B cell (primary cell): Measurements from ENCODE around the gene CR2. TPM values are rescaled to one million over a fixed set of nuclear protein-coding genes. Genes with fewer than 3 reads are reported as not detected.

Source experiments
- ATAC-seq: fragments of 200-7000 bp; cut with Tn5 transposase; one replicate; pipeline ENCODE4 v1.10.0; 2021; ENCODE audit warnings: low read depth, mild to moderate bottlenecking, moderate number of reproducible peaks, moderate library complexity
- CTCF ChIA-PET: fragments of 350-600 bp; sonication (Branson Sonifier 250); formaldehyde crosslinking; loops from one replicate; lab custom pipeline; 2021; ENCODE audit warnings: antibody characterized with exemption, inconsistent platforms; lab: Charles Lee
- POLR2A ChIA-PET: fragments of 350-600 bp; sonication (Branson Sonifier 250); formaldehyde crosslinking; loops from one replicate; lab custom pipeline; 2021; ENCODE audit warnings: antibody characterized with exemption; lab: Charles Lee
- DNase-seq: peaks from one replicate; pipeline ENCODE4 v3.0.0; 2013
- H2AFZ ChIP-seq: 2 replicates; pipeline ENCODE4 v1.6.1; 2012; ENCODE audit warnings: mild to moderate bottlenecking, low read depth, low read length; ENCODE audit not compliant: insufficient read depth, poor library complexity, severe bottlenecking
- H3K27ac ChIP-seq, 2 donors: 1 replicate in 1 of 2; 2 replicates in 1 of 2; pipeline ENCODE4 v1.5.1; 2012 to 2013; ENCODE audit warnings: low read length in 2 of 2, mild to moderate bottlenecking in 2 of 2, moderate library complexity in 1 of 2
- H3K27me3 ChIP-seq, 4 experiments: fragments of 200-600 bp in 1 of 4; sonication (generic) in 1 of 4; replicated peaks in 1 of 4; 1 replicate in 2 of 4; 2 replicates in 2 of 4; pipeline versions ENCODE4 v1.6.1 to v1.7.0; 2013 to 2016; ENCODE audit warnings: low read length in 3 of 4, mild to moderate bottlenecking in 2 of 4, mixed read lengths in 1 of 4, moderate library complexity in 1 of 4; ENCODE audit not compliant: insufficient read depth in 4 of 4, control insufficient read depth in 3 of 4; ENCODE audit errors: control extremely low read depth in 1 of 4
- H3K36me3 ChIP-seq, 2 experiments: replicated peaks in 1 of 2; 1 replicate in 1 of 2; 2 replicates in 1 of 2; pipeline versions ENCODE4 v1.6.1 to v1.7.1; 2013; ENCODE audit warnings: low read length in 1 of 2; ENCODE audit not compliant: insufficient read depth in 2 of 2, control insufficient read depth in 1 of 2; ENCODE audit errors: control extremely low read depth in 1 of 2, extremely low read depth in 1 of 2
- H3K4me1 ChIP-seq, 2 donors: fragments of 200-600 bp in 1 of 2; sonication (generic) in 1 of 2; 1 replicate in 1 of 2; 2 replicates in 1 of 2; pipeline versions ENCODE4 v1.5.1 to v1.6.1; 2013 to 2017; ENCODE audit warnings: low read length in 2 of 2; ENCODE audit not compliant: control insufficient read depth in 2 of 2, insufficient read depth in 2 of 2
- H3K4me2 ChIP-seq: replicated peaks from 2 replicates; pipeline ENCODE3; 2012; ENCODE audit warnings: mild to moderate bottlenecking, low read depth, low read length; ENCODE audit not compliant: poor library complexity, severe bottlenecking
- H3K4me3 ChIP-seq, 5 experiments: fragments of 200-600 bp in 1 of 5; sonication (generic) in 1 of 5; 1 replicate in 3 of 5; 2 replicates in 2 of 5; pipeline versions ENCODE4 v1.5.1 to v1.7.0; 2011 to 2016; ENCODE audit warnings: low read length in 4 of 5, mild to moderate bottlenecking in 4 of 5, low read depth in 2 of 5, control low read depth in 1 of 5, moderate library complexity in 1 of 5; ENCODE audit not compliant: insufficient read depth in 1 of 5; ENCODE audit errors: control extremely low read depth in 1 of 5, extremely low read depth in 1 of 5
- H3K79me2 ChIP-seq: fragments of 200-600 bp; sonication (generic); one replicate; pipeline ENCODE4 v1.6.0; 2016; ENCODE audit warnings: low read length; ENCODE audit not compliant: control insufficient read depth, insufficient read depth
- H3K9ac ChIP-seq: fragments of 200-600 bp; sonication (generic); 2 replicates; pipeline ENCODE4 v1.6.1; 2017; ENCODE audit warnings: mild to moderate bottlenecking, low read length, moderate library complexity
- H3K9me3 ChIP-seq, 3 donors: one replicate each; pipeline versions ENCODE4 v1.6.1 to v1.7.1; 2013; ENCODE audit warnings: low read length in 2 of 3; ENCODE audit not compliant: control insufficient read depth in 2 of 3, insufficient read depth in 1 of 3; ENCODE audit errors: control extremely low read depth in 1 of 3
- H4K20me1 ChIP-seq: 2 replicates; pipeline ENCODE4 v1.6.0; 2012; ENCODE audit warnings: mild to moderate bottlenecking, low read length; ENCODE audit not compliant: insufficient read depth, control insufficient read depth, poor library complexity, severe bottlenecking
- H3K27ac Mint-ChIP-seq: one replicate; pipeline ENCODE4 v1.8.0; 2021; ENCODE audit warnings: mixed read lengths
- H3K27me3 Mint-ChIP-seq: one replicate; pipeline ENCODE4 v1.8.0; 2021; ENCODE audit warnings: mixed read lengths
- H3K4me1 Mint-ChIP-seq: one replicate; pipeline ENCODE4 v1.8.0; 2021; ENCODE audit warnings: mixed read lengths
- H3K4me3 Mint-ChIP-seq: one replicate; pipeline ENCODE4 v1.8.0; 2021; ENCODE audit warnings: mixed read lengths
- H3K9me3 Mint-ChIP-seq: one replicate; pipeline ENCODE4 v1.8.0; 2022; ENCODE audit warnings: mixed read lengths; ENCODE audit not compliant: insufficient read depth
- EZH2 ChIP-seq: IDR thresholded peaks from 2 replicates; pipeline ENCODE4 v1.6.1; 2012; ENCODE audit warnings: borderline replicate concordance, low read depth, mild to moderate bottlenecking, moderate library complexity, low read length; ENCODE audit not compliant: insufficient read depth, poor library complexity, severe bottlenecking
- WGBS: methylation state at CpG from one replicate; pipeline ENCODE4 v1.1.5; 2013; ENCODE audit warnings: missing lambda C conversion rate; ENCODE audit not compliant: insufficient coverage; 5-methylcytosine and 5-hydroxymethylcytosine counted together
- intact Hi-C: fragments of 100-400 bp; cut with micrococcal nuclease; formaldehyde crosslinking; loops from one replicate; pipeline ENCODE4 v1.10.0; 2022
- polyA plus RNA-seq: library from polyadenylated mRNA; depleted of rRNA; stranded (reverse); fragments of >200 nt; gene quantifications from 2 replicates; pipeline ENCODE4 v1.2.3, GENCODE V29; 2012
- total RNA-seq, 2 donors: library from RNA; stranded (reverse); fragments of 120-200 nt in 1 of 2; gene quantifications; 1 replicate in 1 of 2; 2 replicates in 1 of 2; pipeline versions ENCODE4 v1.2.3 to v1.2.4, GENCODE V29; 2013 to 2022
- TF ChIP-seq, protein P1 (sequence below): fragments of 200-600 bp; IDR thresholded peaks from one replicate; pipeline ENCODE4 v1.8.0; 2022; ENCODE audit warnings: antibody characterized with exemption, mild to moderate bottlenecking

Gene CR2
- total and polyA plus RNA-seq, 2 donors (not counting 1 experiment from before 2014, with no cell fraction given) = 26.0 to 30.5 TPM

- Histone ChIP-seq H3K4me1 (peaks cover 25 to 29% of the 10 kb centered on the region in 2 donors), H3K79me2 (peaks cover 76% of the 10 kb centered on the region), H3K9me3 (no peaks in the 10 kb centered on the region), H3K9ac (no peak overlapping the region), H3K36me3 (peaks cover 0 to 8% of the 10 kb centered on the region in 2 experiments), H3K4me3 (no peak overlapping the region), H4K20me1 (peaks cover 11% of the 10 kb centered on the region), H3K27me3 (no peaks in the 10 kb centered on the region), H3K27ac (no peak overlapping the region), H2AFZ (no peak overlapping the region), H3K4me2 (no peak overlapping the region)
- Mint-ChIP-seq H3K9me3 (no peaks in the 10 kb centered on the region), H3K27me3 (no peaks in the 10 kb centered on the region), H3K4me3 (no peak overlapping the region), H3K4me1 (peaks cover 41% of the 10 kb centered on the region), H3K27ac (no peak overlapping the region)
- CTCF ChIA-PET = interaction anchor here (0.7 to 6.7 kb wide), 40 partner anchors 11 to 775 kb away, joined by 3 to 209 read pairs (median 5); partner anchors contain the start of genes C4BPA, C4BPB, CD55 and CR2
- POLR2A ChIA-PET = interaction anchor here (1.4 kb wide), 1 partner anchor 46 kb away, joined by 5 read pairs; the partner anchor contains the start of gene CR2
- ATAC-seq (no peak), DNase-seq (no peak)
- TF ChIP-seq EZH2 = no peak
- WGBS = no CpG with 5 or more reads among the region's 3 CpGs
- intact Hi-C loops = no loop called here
These were observed 46.2 kb downstream of the CR2 start for GRCh38 chr1:207500306-207500705.

- Histone ChIP-seq H3K4me2 (no peak overlapping the region), H4K20me1 (peaks cover 11% of the 10 kb centered on the region), H3K4me3 (no peak overlapping the region), H3K27ac (no peak overlapping the region), H3K79me2 (peaks cover 73% of the 10 kb centered on the region), H3K27me3 (no peaks in the 10 kb centered on the region), H3K36me3 (peaks cover 0 to 9% of the 10 kb centered on the region in 2 experiments), H3K9ac (no peak overlapping the region), H3K9me3 (no peaks in the 10 kb centered on the region), H2AFZ (no peak overlapping the region), H3K4me1 (peaks cover 20 to 24% of the 10 kb centered on the region in 2 donors)
- intact Hi-C loops = no loop called here
- WGBS = 100% methylated on average over 2 of the region's 5 CpGs
- no peaks in the 10 kb centered on the region for H3K9me3 Mint-ChIP-seq
- H3K4me1 Mint-ChIP-seq = peaks cover 33% of the 10 kb centered on the region
- TF ChIP-seq, protein P1, sequence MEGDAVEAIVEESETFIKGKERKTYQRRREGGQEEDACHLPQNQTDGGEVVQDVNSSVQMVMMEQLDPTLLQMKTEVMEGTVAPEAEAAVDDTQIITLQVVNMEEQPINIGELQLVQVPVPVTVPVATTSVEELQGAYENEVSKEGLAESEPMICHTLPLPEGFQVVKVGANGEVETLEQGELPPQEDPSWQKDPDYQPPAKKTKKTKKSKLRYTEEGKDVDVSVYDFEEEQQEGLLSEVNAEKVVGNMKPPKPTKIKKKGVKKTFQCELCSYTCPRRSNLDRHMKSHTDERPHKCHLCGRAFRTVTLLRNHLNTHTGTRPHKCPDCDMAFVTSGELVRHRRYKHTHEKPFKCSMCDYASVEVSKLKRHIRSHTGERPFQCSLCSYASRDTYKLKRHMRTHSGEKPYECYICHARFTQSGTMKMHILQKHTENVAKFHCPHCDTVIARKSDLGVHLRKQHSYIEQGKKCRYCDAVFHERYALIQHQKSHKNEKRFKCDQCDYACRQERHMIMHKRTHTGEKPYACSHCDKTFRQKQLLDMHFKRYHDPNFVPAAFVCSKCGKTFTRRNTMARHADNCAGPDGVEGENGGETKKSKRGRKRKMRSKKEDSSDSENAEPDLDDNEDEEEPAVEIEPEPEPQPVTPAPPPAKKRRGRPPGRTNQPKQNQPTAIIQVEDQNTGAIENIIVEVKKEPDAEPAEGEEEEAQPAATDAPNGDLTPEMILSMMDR = no peak
- TF ChIP-seq EZH2 = no peak
- no peak overlapping the region for H3K27ac Mint-ChIP-seq
- no peaks in the 10 kb centered on the region for H3K27me3 Mint-ChIP-seq
- ChIA-PET POLR2A (no interaction called here), CTCF (interaction anchor here (0.7 to 6.7 kb wide), 9 partner anchors 41 to 417 kb away, joined by 3 to 209 read pairs (median 4); partner anchors contain the start of genes C4BPB and CR2)
- H3K4me3 Mint-ChIP-seq = no peak overlapping the region
- DNase-seq (no peak), ATAC-seq (no peak)
These were observed 46.9 kb downstream of the CR2 start for GRCh38 chr1:207501071-207501470.
